H1 (cell line): ENCODE results near the gene EGFLAM. TPM values are rescaled to one million over a fixed set of nuclear protein-coding genes. Genes with fewer than 3 reads are reported as not detected.

Experiments used
- CBX5 ChIP-seq: fragments of 300-800, 300-1000 bp; sonication (generic); IDR thresholded peaks from 2 replicates; pipeline ENCODE4 v1.7.1; 2016; ENCODE audit warnings: antibody characterized with exemption, low read length, low read depth
- CTCF ChIP-seq, 3 experiments: IDR thresholded peaks; 1 replicate in 2 of 3; 2 replicates in 1 of 3; pipeline versions ENCODE4 v1.5.1 to v1.6.1; 2011; ENCODE audit warnings: low read length in 3 of 3, mild to moderate bottlenecking in 3 of 3, inconsistent platforms in 2 of 3, low read depth in 1 of 3, moderate library complexity in 1 of 3; ENCODE audit not compliant: insufficient read depth in 1 of 3; ENCODE audit errors: control extremely low read depth in 1 of 3
- SIX5 ChIP-seq: IDR thresholded peaks from 2 replicates; pipeline ENCODE4 v1.6.1; 2011; ENCODE audit warnings: mild to moderate bottlenecking, low read depth, low read length
- polyA plus RNA-seq, 7 experiments: library from polyadenylated mRNA; depleted of rRNA in 3 of 7; stranded (reverse) in 5 of 7; unstranded in 2 of 7; fragments of >200 nt in 5 of 7; fragments of 200-250 nt in 2 of 7; gene quantifications; 1 replicate in 5 of 7; 2 replicates in 1 of 7; 4 replicates in 1 of 7; pipeline versions ENCODE4 v1.2.1 to v1.2.3, GENCODE V29; 2011 to 2013; ENCODE audit warnings: missing spikeins in 2 of 7, mixed read lengths in 2 of 7
- total RNA-seq: library from RNA; stranded (reverse); fragmentation: NEBNext Ultra II Directional; extraction: Animal tissue kit (Norgen Biotek cat#: 25700); gene quantifications from 2 replicates; pipeline ENCODE4 v1.2.1, GENCODE V29; 2021

The EGFLAM gene
- total and polyA plus RNA-seq, 2 of the 8 experiments (the other 6 are each of a cell fraction or from before 2014, with no cell fraction given), result 0.20 to 0.24 TPM

GRCh38 chr5:38380537-38380936 is 122.2 kb downstream of the EGFLAM start (continued):
- TF ChIP-seq CTCF (IDR thresholded peaks at IDR 0.05; ENCODE audit: control extremely low read depth in 1 of 3, insufficient read depth in 1 of 3, low read depth in 1 of 3, low read length in 3 of 3), result no peak
- no peak for TF ChIP-seq SIX5
- TF ChIP-seq CBX5, result no peak
